ENCODE results near the gene OR6Q1.

Gene OR6Q1

GRCh38 chr11:58058276-58059006 is 27.7 kb downstream of the OR6Q1 start:
- no peak for DNase-seq

- DNase-seq: no peak
Measured at GRCh38 chr11:58059007-58059350, 28.2 kb downstream of the OR6Q1 start.

- no peak for DNase-seq
Measured at GRCh38 chr11:58060535-58060934, 29.8 kb downstream of the OR6Q1 start.

GRCh38 chr11:58060939-58061672 is 30.4 kb downstream of the OR6Q1 start:
- DNase-seq: no peak

- DNase-seq: no peak
Measured at GRCh38 chr11:58061813-58062212, 31.1 kb downstream of the OR6Q1 start.

GRCh38 chr11:58067685-58068084 is 36.9 kb downstream of the OR6Q1 start:
- no peak for DNase-seq

GRCh38 chr11:58068655-58069054 is 37.9 kb downstream of the OR6Q1 start:
- no peak for DNase-seq

GRCh38 chr11:58070585-58070984 is 39.8 kb downstream of the OR6Q1 start:
- DNase-seq: no peak

- DNase-seq: no peak
Measured at GRCh38 chr11:58075781-58076180, 45.0 kb downstream of the OR6Q1 start.
